GM12874 (cell line): ENCODE measurements around the gene AIFM3.

Source experiments
- CTCF ChIP-seq: IDR thresholded peaks from 2 replicates; pipeline ENCODE4 v1.5.1; 2011; ENCODE audit warnings: low read depth, mild to moderate bottlenecking, control low read depth, low read length, moderate library complexity; ENCODE audit not compliant: insufficient read depth

Gene AIFM3

GRCh38 chr22:20940904-20941385, 26.1 kb upstream of the AIFM3 start:
- TF ChIP-seq CTCF, result no peak

DNA sequence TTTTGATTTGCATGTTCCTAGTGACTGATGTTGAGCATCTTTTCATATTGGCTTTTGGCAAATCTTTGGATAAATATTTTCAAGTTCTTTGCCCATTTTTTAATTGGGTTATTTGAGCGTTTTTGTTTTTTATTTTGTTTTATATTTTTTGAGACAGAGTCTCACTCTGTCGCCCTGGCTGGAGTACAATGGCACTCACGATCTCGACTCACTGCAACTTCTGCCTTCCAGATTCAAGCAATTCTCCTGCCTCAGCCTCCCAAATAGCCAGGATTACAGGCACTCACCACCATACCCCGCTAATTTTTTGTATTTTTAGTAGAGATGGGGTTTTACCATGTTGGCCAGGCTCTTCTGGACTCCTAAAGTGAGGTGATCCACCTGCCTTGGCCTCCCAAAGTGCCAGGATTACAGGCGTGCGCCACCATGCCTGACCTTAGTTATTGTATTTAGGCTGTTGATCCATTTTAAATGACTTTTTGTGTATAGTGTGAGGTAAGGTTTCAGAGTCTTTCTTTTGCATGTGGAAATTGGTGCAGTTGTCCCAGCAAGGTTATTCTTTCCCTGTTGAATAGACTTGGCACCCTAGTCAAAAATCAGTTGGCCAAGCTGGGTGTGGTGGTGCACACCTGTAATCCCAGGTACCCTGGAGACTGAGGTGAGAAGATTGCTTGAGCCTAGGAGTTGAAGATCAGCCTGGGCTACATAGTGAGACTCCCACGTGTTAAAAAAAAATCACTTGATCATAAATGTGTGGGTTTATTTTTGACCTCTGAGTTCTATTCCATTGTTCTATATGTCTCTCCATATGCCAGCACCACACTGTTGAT, 23.7 kb upstream of the AIFM3 start:
- TF ChIP-seq CTCF, result no peak

DNA sequence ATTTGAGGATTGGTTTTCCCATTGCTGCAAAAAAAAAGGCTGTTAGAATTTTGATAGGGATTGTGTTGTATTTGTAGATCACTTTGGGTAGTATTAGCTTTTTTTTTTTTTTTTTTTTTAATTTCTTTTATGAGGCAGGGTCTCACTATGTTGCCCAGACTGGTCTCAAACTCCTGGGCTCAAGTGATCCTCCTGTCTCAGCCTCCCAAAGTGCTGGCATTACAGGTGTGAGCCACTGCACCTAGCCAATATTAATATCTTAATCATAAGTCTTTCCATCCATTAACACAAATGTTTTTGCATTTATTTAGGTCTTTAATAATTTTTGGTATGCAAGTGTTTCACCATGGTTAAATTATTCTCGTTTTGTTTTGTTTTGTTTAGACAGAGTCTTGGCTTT, 23.0 kb upstream of the AIFM3 start:
- TF ChIP-seq CTCF, result no peak

DNA sequence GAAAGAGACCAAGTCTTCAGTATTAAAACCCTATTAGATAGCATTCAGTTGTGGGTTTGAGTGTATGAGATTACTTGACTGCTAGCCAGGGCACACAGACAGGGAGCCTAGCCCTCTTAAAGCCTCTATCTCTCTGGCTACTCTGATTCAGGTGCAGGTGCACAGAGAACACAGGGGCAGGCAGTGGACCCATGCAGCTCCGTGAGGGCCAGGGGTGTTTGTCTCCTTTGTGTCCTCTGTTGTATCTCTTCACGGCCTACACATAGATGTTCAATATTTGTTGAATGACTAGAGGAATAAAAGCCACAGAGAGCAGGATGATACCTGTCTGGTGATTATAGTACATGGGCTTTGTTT, 21.5 kb upstream of the AIFM3 start:
- no peak for TF ChIP-seq CTCF

- TF ChIP-seq CTCF, result no peak
Observed at GRCh38 chr22:20946080-20946986, 20.7 kb upstream of the AIFM3 start.

DNA sequence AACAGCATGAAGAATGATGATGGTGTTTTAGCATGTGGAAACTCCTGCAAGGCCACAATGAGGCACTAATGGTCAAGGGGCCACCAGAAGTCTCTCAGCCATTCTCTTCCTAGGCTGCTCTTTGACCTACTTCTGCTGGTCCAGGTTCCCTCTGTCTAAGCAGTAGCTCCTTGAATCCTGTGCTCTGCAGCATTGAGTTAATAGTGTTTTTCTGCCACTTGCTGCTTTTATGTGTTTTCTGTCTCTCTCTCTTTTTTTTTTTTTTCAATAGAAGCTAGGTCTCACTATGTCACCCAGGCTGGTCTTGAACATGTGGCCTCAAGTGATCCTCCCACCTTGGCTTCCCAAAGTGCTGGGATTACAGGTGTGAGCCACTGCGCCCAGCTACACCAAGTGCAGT, 20.1 kb upstream of the AIFM3 start:
- TF ChIP-seq CTCF, result no peak

DNA sequence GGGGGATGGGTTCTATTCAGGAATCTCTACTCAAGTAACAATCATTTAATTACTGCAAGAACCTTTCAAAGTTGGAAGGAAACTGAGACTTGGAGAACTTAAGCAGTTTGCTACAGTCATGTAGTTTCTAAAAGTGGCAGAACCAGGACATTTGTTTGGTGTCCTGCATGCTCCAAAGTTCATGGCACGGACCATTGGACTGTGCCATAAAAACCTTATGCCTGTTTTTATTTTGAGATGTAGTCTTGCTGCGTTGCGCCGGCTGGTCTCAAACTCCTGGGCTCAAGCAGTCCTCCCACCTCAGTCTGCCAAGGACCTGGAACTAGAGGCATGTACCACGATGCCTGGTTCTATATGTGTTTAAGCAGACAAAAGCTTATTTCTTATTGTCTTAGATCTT, 18.6 kb upstream of the AIFM3 start:
- TF ChIP-seq CTCF, result no peak
